ENCODE results near the gene DOK4. TPM values are rescaled to one million over a fixed set of nuclear protein-coding genes. Genes with fewer than 3 reads are reported as not detected.

Gene DOK4
- total and polyA plus RNA-seq, 2 experiments from 2014 or later, result 106 to 112 TPM

GRCh38 chr16:57517397-57518367, 31.4 kb upstream of the DOK4 start:
- no peaks in the 10 kb centered on the region for H3K9me3 ChIP-seq (ENCODE audit: low read depth)
- H3K4me2 ChIP-seq, result no peak overlapping the region
- no peak overlapping the region for H3K4me3 ChIP-seq
- H2AFZ ChIP-seq, result no peak overlapping the region
- no peaks in the 10 kb centered on the region for H3K36me3 ChIP-seq (replicated peaks; ENCODE audit: insufficient read depth, low read depth)
- peaks cover 26% of the 10 kb centered on the region for H3K4me1 ChIP-seq (ENCODE audit: insufficient read depth)
- no peaks in the 10 kb centered on the region for H3K27me3 ChIP-seq
- no peaks in the 10 kb centered on the region for H4K20me1 ChIP-seq (ENCODE audit: insufficient read depth, poor library complexity, severe bottlenecking)
- DNase-seq (ENCODE audit: low spot score), result no peak
- TF ChIP-seq, protein P1, sequence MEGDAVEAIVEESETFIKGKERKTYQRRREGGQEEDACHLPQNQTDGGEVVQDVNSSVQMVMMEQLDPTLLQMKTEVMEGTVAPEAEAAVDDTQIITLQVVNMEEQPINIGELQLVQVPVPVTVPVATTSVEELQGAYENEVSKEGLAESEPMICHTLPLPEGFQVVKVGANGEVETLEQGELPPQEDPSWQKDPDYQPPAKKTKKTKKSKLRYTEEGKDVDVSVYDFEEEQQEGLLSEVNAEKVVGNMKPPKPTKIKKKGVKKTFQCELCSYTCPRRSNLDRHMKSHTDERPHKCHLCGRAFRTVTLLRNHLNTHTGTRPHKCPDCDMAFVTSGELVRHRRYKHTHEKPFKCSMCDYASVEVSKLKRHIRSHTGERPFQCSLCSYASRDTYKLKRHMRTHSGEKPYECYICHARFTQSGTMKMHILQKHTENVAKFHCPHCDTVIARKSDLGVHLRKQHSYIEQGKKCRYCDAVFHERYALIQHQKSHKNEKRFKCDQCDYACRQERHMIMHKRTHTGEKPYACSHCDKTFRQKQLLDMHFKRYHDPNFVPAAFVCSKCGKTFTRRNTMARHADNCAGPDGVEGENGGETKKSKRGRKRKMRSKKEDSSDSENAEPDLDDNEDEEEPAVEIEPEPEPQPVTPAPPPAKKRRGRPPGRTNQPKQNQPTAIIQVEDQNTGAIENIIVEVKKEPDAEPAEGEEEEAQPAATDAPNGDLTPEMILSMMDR (IDR thresholded peaks at IDR 0.05; ENCODE audit: poor library complexity), result no peak
- TF ChIP-seq EZH2phosphoT487 (IDR thresholded peaks at IDR 0.05; ENCODE audit: low read depth, severe bottlenecking, unreplicated experiment) (no peak), EZH2 (IDR thresholded peaks at IDR 0.05; ENCODE audit: borderline replicate concordance) (no peak)
- WGBS (ENCODE audit: low lambda C conversion rate, missing lambda C conversion rate), result 96% methylated on average over 31 of the region's 31 CpGs
- no peak overlapping the region for H3K27ac ChIP-seq
- H3K9me2 ChIP-seq (replicated peaks; ENCODE audit: insufficient read depth), result no peaks in the 10 kb centered on the region
- no peaks in the 10 kb centered on the region for H3K79me2 ChIP-seq

- DNase-seq (ENCODE audit: low spot score), result no peak
- no peak for TF ChIP-seq EZH2phosphoT487 (IDR thresholded peaks at IDR 0.05; ENCODE audit: low read depth, severe bottlenecking, unreplicated experiment)
- TF ChIP-seq EZH2 (IDR thresholded peaks at IDR 0.05; ENCODE audit: borderline replicate concordance), result no peak
- TF ChIP-seq, protein P1 (IDR thresholded peaks at IDR 0.05; ENCODE audit: poor library complexity), result no peak
- Histone ChIP-seq H2AFZ (no peak overlapping the region), H4K20me1 (ENCODE audit: insufficient read depth, poor library complexity, severe bottlenecking) (no peaks in the 10 kb centered on the region), H3K4me3 (no peak overlapping the region), H3K4me2 (no peak overlapping the region), H3K79me2 (no peaks in the 10 kb centered on the region), H3K36me3 (replicated peaks; ENCODE audit: insufficient read depth, low read depth) (no peaks in the 10 kb centered on the region), H3K27me3 (no peaks in the 10 kb centered on the region), H3K9me3 (ENCODE audit: low read depth) (no peaks in the 10 kb centered on the region), H3K9me2 (replicated peaks; ENCODE audit: insufficient read depth) (no peaks in the 10 kb centered on the region), H3K4me1 (ENCODE audit: insufficient read depth) (peaks cover 26% of the 10 kb centered on the region), H3K27ac (no peak overlapping the region)
- 91% methylated on average over 3 of the region's 3 CpGs for WGBS (ENCODE audit: low lambda C conversion rate, missing lambda C conversion rate)
Observed at GRCh38 chr16:57516773-57517172, 30.5 kb upstream of the DOK4 start.

DNA sequence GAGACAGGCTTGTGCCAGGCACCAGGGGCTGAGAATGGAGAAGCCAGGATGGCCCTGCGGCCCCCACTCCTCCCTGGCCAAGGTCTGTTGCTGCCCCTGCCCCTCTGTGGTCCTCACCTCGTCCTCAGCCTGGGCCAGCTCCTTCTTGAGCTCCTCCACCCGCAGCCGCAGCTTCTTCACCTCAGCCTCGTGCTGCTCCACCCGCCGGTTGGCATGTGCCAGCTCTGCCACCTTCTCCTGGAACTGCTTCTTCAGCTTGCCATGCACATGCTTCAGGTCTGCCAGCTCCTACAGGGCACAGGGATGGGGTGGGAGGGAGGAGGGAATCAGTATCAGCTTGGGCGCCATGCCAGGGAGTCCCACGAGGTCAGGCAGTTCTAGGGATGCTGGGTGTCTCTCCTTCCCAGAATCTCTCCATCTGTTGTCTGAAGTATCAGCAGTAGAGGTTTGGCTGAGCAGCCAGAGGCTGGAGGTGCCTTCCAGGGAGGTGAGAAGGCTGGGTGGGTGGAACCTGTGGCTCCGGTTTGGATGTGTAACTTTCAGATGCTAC, 30.0 kb upstream of the DOK4 start:
- Histone ChIP-seq H3K4me2 (no peak overlapping the region), H3K36me3 (replicated peaks; ENCODE audit: insufficient read depth, low read depth) (no peaks in the 10 kb centered on the region), H3K27ac (no peak overlapping the region), H4K20me1 (ENCODE audit: insufficient read depth, poor library complexity, severe bottlenecking) (no peaks in the 10 kb centered on the region), H3K27me3 (no peaks in the 10 kb centered on the region), H3K9me2 (replicated peaks; ENCODE audit: insufficient read depth) (no peaks in the 10 kb centered on the region), H3K79me2 (no peaks in the 10 kb centered on the region), H3K4me3 (no peak overlapping the region), H3K9me3 (ENCODE audit: low read depth) (no peaks in the 10 kb centered on the region), H2AFZ (no peak overlapping the region), H3K4me1 (ENCODE audit: insufficient read depth) (peaks cover 26% of the 10 kb centered on the region)
- no peak for DNase-seq (ENCODE audit: low spot score)
- WGBS (ENCODE audit: low lambda C conversion rate, missing lambda C conversion rate), result 94% methylated on average over 10 of the region's 10 CpGs
- TF ChIP-seq EZH2phosphoT487 (IDR thresholded peaks at IDR 0.05; ENCODE audit: low read depth, severe bottlenecking, unreplicated experiment), result no peak
- TF ChIP-seq EZH2 (IDR thresholded peaks at IDR 0.05; ENCODE audit: borderline replicate concordance), result no peak
- TF ChIP-seq, protein P1 (IDR thresholded peaks at IDR 0.05; ENCODE audit: poor library complexity), result no peak

Measured in hepatocyte (in vitro differentiated cells).